GM23338 (cell line): Measurements from ENCODE around the gene RUVBL1. TPM values are rescaled to one million over a fixed set of nuclear protein-coding genes. Genes with fewer than 3 reads are reported as not detected.

Source experiments
- ATAC-seq: fragments of 200-7000 bp; cut with Tn5 transposase; 3 replicates; pipeline ENCODE4 v1.9.1; 2020
- DNase-seq: peaks from one replicate; pipeline ENCODE4 v3.0.0-alpha.2; 2015; ENCODE audit warnings: low spot score
- H2AFZ ChIP-seq: fragments of 200-600 bp; sonication (generic); 2 replicates; pipeline ENCODE4 v1.8.0; 2016; ENCODE audit warnings: antibody characterized with exemption, mild to moderate bottlenecking, moderate library complexity
- H3F3A ChIP-seq: fragments of 200-600 bp; sonication (generic); replicated peaks from 2 replicates; pipeline ENCODE4 v1.8.0; 2017; ENCODE audit warnings: antibody characterized with exemption, mixed run types, low read depth
- H3K27ac ChIP-seq: fragments of 200-600 bp; sonication (generic); 2 replicates; pipeline ENCODE4 v1.6.1; 2016; ENCODE audit warnings: low read depth
- H3K27me3 ChIP-seq: fragments of 200-600 bp; sonication (generic); 2 replicates; pipeline ENCODE4 v1.8.0; 2016; ENCODE audit warnings: mild to moderate bottlenecking, mixed run types, moderate library complexity; ENCODE audit not compliant: insufficient read depth
- H3K36me3 ChIP-seq: fragments of 200-600 bp; sonication (generic); 2 replicates; pipeline ENCODE4 v1.8.0; 2016; ENCODE audit warnings: mild to moderate bottlenecking; ENCODE audit not compliant: insufficient read depth
- H3K4me1 ChIP-seq: fragments of 200-600 bp; sonication (generic); 2 replicates; pipeline ENCODE4 v1.8.0; 2016; ENCODE audit warnings: mild to moderate bottlenecking, moderate library complexity; ENCODE audit not compliant: insufficient read depth
- H3K4me2 ChIP-seq: fragments of 200-600 bp; sonication (generic); 2 replicates; pipeline ENCODE4 v1.7.1; 2017; ENCODE audit warnings: mixed run types
- H3K4me3 ChIP-seq: fragments of 200-600 bp; sonication (generic); 2 replicates; pipeline ENCODE4 v1.6.1; 2016; ENCODE audit warnings: mixed run types
- H3K79me2 ChIP-seq: fragments of 200-600 bp; sonication (generic); replicated peaks from 2 replicates; pipeline ENCODE4 v1.8.0; 2017; ENCODE audit warnings: mild to moderate bottlenecking; ENCODE audit not compliant: insufficient read depth
- H3K9me2 ChIP-seq: fragments of 200-600 bp; sonication (generic); 2 replicates; pipeline ENCODE4 v1.8.0; 2017; ENCODE audit not compliant: insufficient read depth
- H4K20me1 ChIP-seq: fragments of 200-600 bp; sonication (generic); replicated peaks from 2 replicates; pipeline ENCODE4 v1.8.0; 2017; ENCODE audit warnings: mild to moderate bottlenecking; ENCODE audit not compliant: insufficient read depth
- H3K27ac Mint-ChIP-seq: 2 replicates; pipeline ENCODE4 v1.8.0; 2020; ENCODE audit warnings: inconsistent platforms, mild to moderate bottlenecking, moderate library complexity, mixed read lengths
- H3K27me3 Mint-ChIP-seq: 3 replicates; pipeline ENCODE4 v1.8.0; 2022; ENCODE audit warnings: low read depth, mild to moderate bottlenecking, moderate library complexity, mixed read lengths, inconsistent platforms; ENCODE audit not compliant: insufficient read depth, poor library complexity
- H3K36me3 Mint-ChIP-seq: 3 replicates; pipeline ENCODE4 v1.8.0; 2021; ENCODE audit warnings: low read depth, mild to moderate bottlenecking, inconsistent platforms, moderate library complexity, mixed read lengths
- H3K4me1 Mint-ChIP-seq: 3 replicates; pipeline ENCODE4 v1.8.0; 2020; ENCODE audit warnings: mild to moderate bottlenecking, inconsistent platforms, mixed read lengths
- H3K4me3 Mint-ChIP-seq: 3 replicates; pipeline ENCODE4 v1.8.0; 2021; ENCODE audit warnings: moderate library complexity, mild to moderate bottlenecking, inconsistent platforms, mixed read lengths
- H3K9me3 Mint-ChIP-seq: 3 replicates; pipeline ENCODE4 v1.8.0; 2020; ENCODE audit warnings: moderate library complexity, mild to moderate bottlenecking, inconsistent platforms, mixed read lengths
- CREB1 ChIP-seq: fragments of 250-450 bp; sonication (Bioruptor Pico); IDR thresholded peaks from 2 replicates; pipeline ENCODE4 v1.5.0; 2020; ENCODE audit warnings: low read depth, mild to moderate bottlenecking, moderate library complexity
- EZH2 ChIP-seq: fragments of 200-600 bp; sonication (generic); IDR thresholded peaks from one replicate; pipeline ENCODE4 v1.8.0; 2017; ENCODE audit warnings: antibody characterized with exemption, mild to moderate bottlenecking, low read depth; ENCODE audit not compliant: unreplicated experiment
- EZH2phosphoT487 ChIP-seq: fragments of 200-600 bp; sonication (generic); IDR thresholded peaks from one replicate; pipeline ENCODE4 v1.8.1; 2018; ENCODE audit warnings: antibody characterized with exemption; ENCODE audit not compliant: unreplicated experiment
- JUNB ChIP-seq: IDR thresholded peaks from one replicate; pipeline ENCODE4 v1.6.1; 2016; ENCODE audit warnings: antibody characterized with exemption; ENCODE audit not compliant: unreplicated experiment
- NANOG ChIP-seq: IDR thresholded peaks from 2 replicates; pipeline ENCODE4 v1.6.1; 2016; ENCODE audit warnings: antibody characterized with exemption, borderline replicate concordance
- POLR2AphosphoS5 ChIP-seq: IDR thresholded peaks from 2 replicates; pipeline ENCODE4 v1.6.1; 2016; ENCODE audit warnings: antibody characterized with exemption, low read depth
- STAT1 ChIP-seq: IDR thresholded peaks from one replicate; pipeline ENCODE4 v1.6.1; 2016; ENCODE audit warnings: antibody characterized with exemption; ENCODE audit not compliant: unreplicated experiment
- ZNF114 ChIP-seq: fragments of 250-450 bp; sonication (Bioruptor Pico); IDR thresholded peaks from 2 replicates; pipeline ENCODE4 v1.5.0; 2020; ENCODE audit warnings: mild to moderate bottlenecking, moderate library complexity
- ZNF331 ChIP-seq: fragments of 250-450 bp; sonication (Bioruptor Pico); IDR thresholded peaks from 2 replicates; pipeline ENCODE4 v1.5.0; 2020; ENCODE audit warnings: low read depth, mild to moderate bottlenecking, moderate library complexity
- polyA plus RNA-seq: library from polyadenylated mRNA; unstranded; fragments of >200 nt; fragmentation: Nextera tagmentation; extraction: Ambion mirVana; gene quantifications from 2 replicates; pipeline ENCODE4 v1.2.1, GENCODE V29; 2016
- total RNA-seq: library from RNA; depleted of rRNA; stranded (reverse); fragments of >200 nt; shearing (Covaris generic); gene quantifications from 2 replicates; pipeline ENCODE4 v1.2.3, GENCODE V29; 2014
- TF ChIP-seq, protein P1 (sequence below): IDR thresholded peaks from 2 replicates; pipeline ENCODE4 v1.6.1; 2016; ENCODE audit warnings: antibody characterized with exemption
- TF ChIP-seq, protein P2 (sequence below): fragments of 250-450 bp; sonication (Bioruptor Pico); IDR thresholded peaks from 2 replicates; pipeline ENCODE4 v1.5.0; 2020; ENCODE audit warnings: mild to moderate bottlenecking, moderate library complexity
- TF ChIP-seq, protein P3 (sequence below), 2 experiments: fragments of 200-600 bp in 1 of 2; sonication (generic) in 1 of 2; conservative IDR thresholded peaks; 2 replicates each; pipeline versions ENCODE4 v1.5.1 to v1.6.1; 2016 to 2017; ENCODE audit warnings: antibody characterized with exemption in 2 of 2, low read depth in 2 of 2, mild to moderate bottlenecking in 2 of 2, moderate library complexity in 1 of 2
- TF ChIP-seq, protein P4 (sequence below): IDR thresholded peaks from one replicate; pipeline ENCODE4 v1.6.1; 2018; ENCODE audit warnings: antibody characterized with exemption; ENCODE audit not compliant: unreplicated experiment

Gene RUVBL1
- total and polyA plus RNA-seq, 2 experiments from 2014 or later, result 133 to 136 TPM

DNA sequence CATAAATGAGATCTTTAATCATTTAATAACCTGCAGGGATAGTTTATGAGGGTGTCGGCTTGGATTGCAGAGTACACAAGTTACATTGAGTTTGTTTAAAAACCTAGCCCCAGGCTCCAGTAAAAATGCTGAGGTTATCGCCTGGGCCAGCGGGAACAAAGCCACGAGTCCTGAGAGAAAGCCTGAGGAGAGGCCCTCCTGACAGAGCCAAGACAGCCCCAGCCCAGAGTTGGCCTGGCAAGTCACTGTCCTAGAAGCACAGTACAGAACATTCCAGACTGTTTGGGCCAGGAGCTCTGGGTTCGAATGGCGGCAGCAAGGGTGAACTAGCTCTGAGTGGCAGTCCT lies 39.0 kb downstream of the RUVBL1 start:
- H3K27me3 ChIP-seq, result no peaks in the 10 kb centered on the region
- Mint-ChIP-seq H3K27ac (no peak overlapping the region), H3K4me3 (no peak overlapping the region), H3K27me3 (no peaks in the 10 kb centered on the region), H3K9me3 (no peaks in the 10 kb centered on the region), H3K4me1 (no peaks in the 10 kb centered on the region), H3K36me3 (peaks cover 75% of the 10 kb centered on the region)
- peaks cover 14% of the 10 kb centered on the region; the same call in 1 of the 2 replicates for H3K36me3 ChIP-seq
- H3K4me2 ChIP-seq, result no peak overlapping the region
- H4K20me1 ChIP-seq, result peaks cover 25% of the 10 kb centered on the region
- no peak for ATAC-seq
- H3F3A ChIP-seq, result no peaks in the 10 kb centered on the region
- TF ChIP-seq, protein P1, sequence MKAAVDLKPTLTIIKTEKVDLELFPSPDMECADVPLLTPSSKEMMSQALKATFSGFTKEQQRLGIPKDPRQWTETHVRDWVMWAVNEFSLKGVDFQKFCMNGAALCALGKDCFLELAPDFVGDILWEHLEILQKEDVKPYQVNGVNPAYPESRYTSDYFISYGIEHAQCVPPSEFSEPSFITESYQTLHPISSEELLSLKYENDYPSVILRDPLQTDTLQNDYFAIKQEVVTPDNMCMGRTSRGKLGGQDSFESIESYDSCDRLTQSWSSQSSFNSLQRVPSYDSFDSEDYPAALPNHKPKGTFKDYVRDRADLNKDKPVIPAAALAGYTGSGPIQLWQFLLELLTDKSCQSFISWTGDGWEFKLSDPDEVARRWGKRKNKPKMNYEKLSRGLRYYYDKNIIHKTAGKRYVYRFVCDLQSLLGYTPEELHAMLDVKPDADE, result no peak
- no peak for TF ChIP-seq ZNF331 (CRISPR knock-in tag)
- TF ChIP-seq JUNB, result no peak
- TF ChIP-seq, protein P2, sequence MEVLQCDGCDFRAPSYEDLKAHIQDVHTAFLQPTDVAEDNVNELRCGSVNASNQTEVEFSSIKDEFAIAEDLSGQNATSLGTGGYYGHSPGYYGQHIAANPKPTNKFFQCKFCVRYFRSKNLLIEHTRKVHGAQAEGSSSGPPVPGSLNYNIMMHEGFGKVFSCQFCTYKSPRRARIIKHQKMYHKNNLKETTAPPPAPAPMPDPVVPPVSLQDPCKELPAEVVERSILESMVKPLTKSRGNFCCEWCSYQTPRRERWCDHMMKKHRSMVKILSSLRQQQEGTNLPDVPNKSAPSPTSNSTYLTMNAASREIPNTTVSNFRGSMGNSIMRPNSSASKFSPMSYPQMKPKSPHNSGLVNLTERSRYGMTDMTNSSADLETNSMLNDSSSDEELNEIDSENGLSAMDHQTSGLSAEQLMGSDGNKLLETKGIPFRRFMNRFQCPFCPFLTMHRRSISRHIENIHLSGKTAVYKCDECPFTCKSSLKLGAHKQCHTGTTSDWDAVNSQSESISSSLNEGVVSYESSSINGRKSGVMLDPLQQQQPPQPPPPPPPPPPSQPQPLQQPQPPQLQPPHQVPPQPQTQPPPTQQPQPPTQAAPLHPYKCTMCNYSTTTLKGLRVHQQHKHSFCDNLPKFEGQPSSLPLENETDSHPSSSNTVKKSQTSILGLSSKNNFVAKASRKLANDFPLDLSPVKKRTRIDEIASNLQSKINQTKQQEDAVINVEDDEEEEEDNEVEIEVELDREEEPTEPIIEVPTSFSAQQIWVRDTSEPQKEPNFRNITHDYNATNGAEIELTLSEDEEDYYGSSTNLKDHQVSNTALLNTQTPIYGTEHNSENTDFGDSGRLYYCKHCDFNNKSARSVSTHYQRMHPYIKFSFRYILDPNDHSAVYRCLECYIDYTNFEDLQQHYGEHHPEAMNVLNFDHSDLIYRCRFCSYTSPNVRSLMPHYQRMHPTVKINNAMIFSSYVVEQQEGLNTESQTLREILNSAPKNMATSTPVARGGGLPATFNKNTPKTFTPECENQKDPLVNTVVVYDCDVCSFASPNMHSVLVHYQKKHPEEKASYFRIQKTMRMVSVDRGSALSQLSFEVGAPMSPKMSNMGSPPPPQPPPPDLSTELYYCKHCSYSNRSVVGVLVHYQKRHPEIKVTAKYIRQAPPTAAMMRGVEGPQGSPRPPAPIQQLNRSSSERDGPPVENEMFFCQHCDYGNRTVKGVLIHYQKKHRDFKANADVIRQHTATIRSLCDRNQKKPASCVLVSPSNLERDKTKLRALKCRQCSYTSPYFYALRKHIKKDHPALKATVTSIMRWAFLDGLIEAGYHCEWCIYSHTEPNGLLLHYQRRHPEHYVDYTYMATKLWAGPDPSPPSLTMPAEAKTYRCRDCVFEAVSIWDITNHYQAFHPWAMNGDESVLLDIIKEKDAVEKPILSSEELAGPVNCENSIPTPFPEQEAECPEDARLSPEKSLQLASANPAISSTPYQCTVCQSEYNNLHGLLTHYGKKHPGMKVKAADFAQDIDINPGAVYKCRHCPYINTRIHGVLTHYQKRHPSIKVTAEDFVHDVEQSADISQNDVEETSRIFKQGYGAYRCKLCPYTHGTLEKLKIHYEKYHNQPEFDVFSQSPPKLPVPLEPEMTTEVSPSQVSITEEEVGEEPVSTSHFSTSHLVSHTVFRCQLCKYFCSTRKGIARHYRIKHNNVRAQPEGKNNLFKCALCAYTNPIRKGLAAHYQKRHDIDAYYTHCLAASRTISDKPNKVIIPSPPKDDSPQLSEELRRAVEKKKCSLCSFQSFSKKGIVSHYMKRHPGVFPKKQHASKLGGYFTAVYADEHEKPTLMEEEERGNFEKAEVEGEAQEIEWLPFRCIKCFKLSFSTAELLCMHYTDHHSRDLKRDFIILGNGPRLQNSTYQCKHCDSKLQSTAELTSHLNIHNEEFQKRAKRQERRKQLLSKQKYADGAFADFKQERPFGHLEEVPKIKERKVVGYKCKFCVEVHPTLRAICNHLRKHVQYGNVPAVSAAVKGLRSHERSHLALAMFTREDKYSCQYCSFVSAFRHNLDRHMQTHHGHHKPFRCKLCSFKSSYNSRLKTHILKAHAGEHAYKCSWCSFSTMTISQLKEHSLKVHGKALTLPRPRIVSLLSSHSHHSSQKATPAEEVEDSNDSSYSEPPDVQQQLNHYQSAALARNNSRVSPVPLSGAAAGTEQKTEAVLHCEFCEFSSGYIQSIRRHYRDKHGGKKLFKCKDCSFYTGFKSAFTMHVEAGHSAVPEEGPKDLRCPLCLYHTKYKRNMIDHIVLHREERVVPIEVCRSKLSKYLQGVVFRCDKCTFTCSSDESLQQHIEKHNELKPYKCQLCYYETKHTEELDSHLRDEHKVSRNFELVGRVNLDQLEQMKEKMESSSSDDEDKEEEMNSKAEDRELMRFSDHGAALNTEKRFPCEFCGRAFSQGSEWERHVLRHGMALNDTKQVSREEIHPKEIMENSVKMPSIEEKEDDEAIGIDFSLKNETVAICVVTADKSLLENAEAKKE (CRISPR knock-in tag), result no peak
- no peak for TF ChIP-seq EZH2phosphoT487
- TF ChIP-seq POLR2AphosphoS5, result no peak
- no peak for TF ChIP-seq STAT1
- TF ChIP-seq, protein P3, sequence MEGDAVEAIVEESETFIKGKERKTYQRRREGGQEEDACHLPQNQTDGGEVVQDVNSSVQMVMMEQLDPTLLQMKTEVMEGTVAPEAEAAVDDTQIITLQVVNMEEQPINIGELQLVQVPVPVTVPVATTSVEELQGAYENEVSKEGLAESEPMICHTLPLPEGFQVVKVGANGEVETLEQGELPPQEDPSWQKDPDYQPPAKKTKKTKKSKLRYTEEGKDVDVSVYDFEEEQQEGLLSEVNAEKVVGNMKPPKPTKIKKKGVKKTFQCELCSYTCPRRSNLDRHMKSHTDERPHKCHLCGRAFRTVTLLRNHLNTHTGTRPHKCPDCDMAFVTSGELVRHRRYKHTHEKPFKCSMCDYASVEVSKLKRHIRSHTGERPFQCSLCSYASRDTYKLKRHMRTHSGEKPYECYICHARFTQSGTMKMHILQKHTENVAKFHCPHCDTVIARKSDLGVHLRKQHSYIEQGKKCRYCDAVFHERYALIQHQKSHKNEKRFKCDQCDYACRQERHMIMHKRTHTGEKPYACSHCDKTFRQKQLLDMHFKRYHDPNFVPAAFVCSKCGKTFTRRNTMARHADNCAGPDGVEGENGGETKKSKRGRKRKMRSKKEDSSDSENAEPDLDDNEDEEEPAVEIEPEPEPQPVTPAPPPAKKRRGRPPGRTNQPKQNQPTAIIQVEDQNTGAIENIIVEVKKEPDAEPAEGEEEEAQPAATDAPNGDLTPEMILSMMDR (conservative IDR thresholded peaks at IDR 0.05; ENCODE audit: low read depth in 2 of 2), result no peak
- no peak for TF ChIP-seq CREB1 (CRISPR knock-in tag)
- TF ChIP-seq EZH2, result no peak
- TF ChIP-seq, protein P4, sequence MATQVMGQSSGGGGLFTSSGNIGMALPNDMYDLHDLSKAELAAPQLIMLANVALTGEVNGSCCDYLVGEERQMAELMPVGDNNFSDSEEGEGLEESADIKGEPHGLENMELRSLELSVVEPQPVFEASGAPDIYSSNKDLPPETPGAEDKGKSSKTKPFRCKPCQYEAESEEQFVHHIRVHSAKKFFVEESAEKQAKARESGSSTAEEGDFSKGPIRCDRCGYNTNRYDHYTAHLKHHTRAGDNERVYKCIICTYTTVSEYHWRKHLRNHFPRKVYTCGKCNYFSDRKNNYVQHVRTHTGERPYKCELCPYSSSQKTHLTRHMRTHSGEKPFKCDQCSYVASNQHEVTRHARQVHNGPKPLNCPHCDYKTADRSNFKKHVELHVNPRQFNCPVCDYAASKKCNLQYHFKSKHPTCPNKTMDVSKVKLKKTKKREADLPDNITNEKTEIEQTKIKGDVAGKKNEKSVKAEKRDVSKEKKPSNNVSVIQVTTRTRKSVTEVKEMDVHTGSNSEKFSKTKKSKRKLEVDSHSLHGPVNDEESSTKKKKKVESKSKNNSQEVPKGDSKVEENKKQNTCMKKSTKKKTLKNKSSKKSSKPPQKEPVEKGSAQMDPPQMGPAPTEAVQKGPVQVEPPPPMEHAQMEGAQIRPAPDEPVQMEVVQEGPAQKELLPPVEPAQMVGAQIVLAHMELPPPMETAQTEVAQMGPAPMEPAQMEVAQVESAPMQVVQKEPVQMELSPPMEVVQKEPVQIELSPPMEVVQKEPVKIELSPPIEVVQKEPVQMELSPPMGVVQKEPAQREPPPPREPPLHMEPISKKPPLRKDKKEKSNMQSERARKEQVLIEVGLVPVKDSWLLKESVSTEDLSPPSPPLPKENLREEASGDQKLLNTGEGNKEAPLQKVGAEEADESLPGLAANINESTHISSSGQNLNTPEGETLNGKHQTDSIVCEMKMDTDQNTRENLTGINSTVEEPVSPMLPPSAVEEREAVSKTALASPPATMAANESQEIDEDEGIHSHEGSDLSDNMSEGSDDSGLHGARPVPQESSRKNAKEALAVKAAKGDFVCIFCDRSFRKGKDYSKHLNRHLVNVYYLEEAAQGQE, result no peak
- no peak for TF ChIP-seq ZNF114 (CRISPR knock-in tag)
- no peak for TF ChIP-seq NANOG
- H3K79me2 ChIP-seq, result peaks cover 12% of the 10 kb centered on the region
- no peak for DNase-seq
- H3K27ac ChIP-seq, result no peak overlapping the region
- H3K4me3 ChIP-seq, result no peak overlapping the region
- H2AFZ ChIP-seq, result no peak overlapping the region
- no peaks in the 10 kb centered on the region for H3K4me1 ChIP-seq
- H3K9me2 ChIP-seq, result no peaks in the 10 kb centered on the region
